HG02870 (cell line): Measurements from ENCODE around the gene CSTB.

ENCODE experiments used
- ATAC-seq: cut with Tn5 transposase; IDR thresholded peaks from one replicate; pipeline ENCODE4 v1.9.1; 2021; ENCODE audit warnings: mild to moderate bottlenecking, moderate library complexity; ENCODE audit not compliant: unreplicated experiment

CSTB gene

GRCh38 chr21:43733529-43734071, 42.5 kb downstream of the CSTB start:
- ATAC-seq, result no peak

GRCh38 chr21:43733060-43733459, 43.0 kb downstream of the CSTB start:
- no peak for ATAC-seq

GRCh38 chr21:43731891-43732711, 44.0 kb downstream of the CSTB start:
- no peak for ATAC-seq

GRCh38 chr21:43731476-43731875, 44.6 kb downstream of the CSTB start:
- ATAC-seq, result no peak

GRCh38 chr21:43728467-43729390, 47.4 kb downstream of the CSTB start:
- ATAC-seq, result peak; percentile 58

- ATAC-seq, result peak; percentile 13
Observed at GRCh38 chr21:43728154-43728466, 48.0 kb downstream of the CSTB start.

DNA sequence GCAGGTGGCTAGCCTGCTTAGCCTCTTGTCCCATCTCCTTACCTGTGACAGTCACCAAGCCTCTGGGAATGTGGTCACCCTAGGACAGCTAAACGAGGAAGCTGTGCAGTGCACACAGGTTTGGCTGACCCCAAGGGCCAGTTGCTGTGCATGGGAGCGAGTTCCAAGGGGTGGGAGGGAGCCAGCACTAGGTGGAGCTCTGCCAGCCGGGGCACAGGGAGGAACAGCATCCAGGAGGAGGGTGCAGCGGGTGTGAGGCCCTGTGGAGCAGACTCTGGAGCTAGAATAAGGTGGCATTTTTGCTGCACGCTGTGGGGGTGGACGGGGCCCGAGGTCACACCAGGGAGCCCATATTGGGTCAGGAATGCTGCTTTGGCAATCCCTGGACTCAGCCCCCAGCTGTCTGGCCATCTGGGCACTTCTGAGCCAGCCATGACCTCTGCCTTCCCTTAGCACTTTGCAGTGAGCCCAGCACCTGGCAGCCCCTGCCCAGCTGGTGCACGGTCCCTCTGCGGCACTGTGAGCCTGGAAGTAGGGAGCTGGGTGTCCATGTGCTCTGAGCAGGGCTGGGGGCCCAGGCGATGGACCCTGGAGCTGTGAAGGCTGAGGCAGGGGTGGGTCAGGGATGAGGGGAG, 48.5 kb downstream of the CSTB start:
- no peak for ATAC-seq

- no peak for ATAC-seq
Observed at GRCh38 chr21:43726686-43727518, 49.2 kb downstream of the CSTB start.
